Breast epithelium (tissue), 4 donors: ENCODE results near the gene PRLH. TPM values are rescaled to one million over a fixed set of nuclear protein-coding genes. Genes with fewer than 3 reads are reported as not detected.
A peak's percentile ranks its signal among the peaks of the same experiment; 100 is the strongest.

Experiments
- DNase-seq, 2 donors: peaks; one replicate each; pipeline ENCODE4 v3.0.0-alpha.2; 2019; ENCODE audit warnings: low spot score in 2 of 2
- H3K27ac ChIP-seq, 2 donors: fragments of 200-600 bp; sonication (generic) in 1 of 2; one replicate each; pipeline ENCODE4 v1.5.1; 2016 to 2019; ENCODE audit warnings: mild to moderate bottlenecking in 1 of 2
- H3K27me3 ChIP-seq, 2 donors: fragments of 200-600 bp; sonication (generic) in 1 of 2; one replicate each; pipeline versions ENCODE4 v1.5.1 to v1.6.0; 2017 to 2019; ENCODE audit warnings: control low read depth in 1 of 2, mild to moderate bottlenecking in 1 of 2
- H3K36me3 ChIP-seq: fragments of 200-600 bp; one replicate; pipeline ENCODE4 v1.5.1; 2019
- H3K4me1 ChIP-seq, 2 donors: fragments of 200-600 bp; sonication (generic); one replicate each; pipeline ENCODE4 v1.5.1; 2016 to 2019; ENCODE audit warnings: control low read depth in 1 of 2
- H3K4me3 ChIP-seq, 3 donors: fragments of 200-600 bp; sonication (generic); 1 replicate in 2 of 3; 2 replicates in 1 of 3; pipeline ENCODE4 v1.5.1; 2016 to 2019; ENCODE audit warnings: mild to moderate bottlenecking in 3 of 3, moderate library complexity in 2 of 3
- H3K9me3 ChIP-seq, 2 donors: fragments of 200-600 bp; sonication (generic) in 1 of 2; one replicate each; pipeline ENCODE4 v1.5.1; 2016 to 2019; ENCODE audit warnings: control low read depth in 1 of 2
- POLR2A ChIP-seq: fragments of 450-650 bp; IDR thresholded peaks from one replicate; pipeline ENCODE4 v1.6.1; 2016; ENCODE audit warnings: antibody characterized with exemption, mild to moderate bottlenecking, moderate library complexity
- POLR2AphosphoS5 ChIP-seq, 3 donors: sonication (generic); formaldehyde crosslinking; IDR thresholded peaks; one replicate each; pipeline ENCODE4 v1.6.1; 2017; ENCODE audit warnings: antibody characterized with exemption in 3 of 3
- intact Hi-C: fragments of 100-400 bp; cut with DNase I; formaldehyde crosslinking; loops from one replicate; pipeline ENCODE4 v1.15.1; 2023; ENCODE audit warnings: low total_unique reads
- total RNA-seq, 3 donors: library from RNA; depleted of rRNA; stranded (reverse); fragments of >200 nt; gene quantifications; one replicate each; pipeline ENCODE4 v1.1.0, GENCODE V29; 2016
- TF ChIP-seq, protein P1 (sequence below), 3 donors: fragments of 450-650 bp; IDR thresholded peaks; one replicate each; pipeline ENCODE4 v1.5.1; 2016 to 2017; ENCODE audit warnings: antibody characterized with exemption in 3 of 3, mild to moderate bottlenecking in 3 of 3, moderate library complexity in 3 of 3

PRLH gene
- total RNA-seq, 3 donors from 2014 or later, result not detected

GRCh38 chr2:237546876-237547395 is 19.4 kb upstream of the PRLH start:
- H3K27me3 ChIP-seq, result no peaks in the 10 kb centered on the region
- DNase-seq, result no peak
- intact Hi-C loops, result no loop called here
- TF ChIP-seq POLR2AphosphoS5 (IDR thresholded peaks at IDR 0.05) (no peak), POLR2A (no peak)
- TF ChIP-seq, protein P1, sequence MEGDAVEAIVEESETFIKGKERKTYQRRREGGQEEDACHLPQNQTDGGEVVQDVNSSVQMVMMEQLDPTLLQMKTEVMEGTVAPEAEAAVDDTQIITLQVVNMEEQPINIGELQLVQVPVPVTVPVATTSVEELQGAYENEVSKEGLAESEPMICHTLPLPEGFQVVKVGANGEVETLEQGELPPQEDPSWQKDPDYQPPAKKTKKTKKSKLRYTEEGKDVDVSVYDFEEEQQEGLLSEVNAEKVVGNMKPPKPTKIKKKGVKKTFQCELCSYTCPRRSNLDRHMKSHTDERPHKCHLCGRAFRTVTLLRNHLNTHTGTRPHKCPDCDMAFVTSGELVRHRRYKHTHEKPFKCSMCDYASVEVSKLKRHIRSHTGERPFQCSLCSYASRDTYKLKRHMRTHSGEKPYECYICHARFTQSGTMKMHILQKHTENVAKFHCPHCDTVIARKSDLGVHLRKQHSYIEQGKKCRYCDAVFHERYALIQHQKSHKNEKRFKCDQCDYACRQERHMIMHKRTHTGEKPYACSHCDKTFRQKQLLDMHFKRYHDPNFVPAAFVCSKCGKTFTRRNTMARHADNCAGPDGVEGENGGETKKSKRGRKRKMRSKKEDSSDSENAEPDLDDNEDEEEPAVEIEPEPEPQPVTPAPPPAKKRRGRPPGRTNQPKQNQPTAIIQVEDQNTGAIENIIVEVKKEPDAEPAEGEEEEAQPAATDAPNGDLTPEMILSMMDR (IDR thresholded peaks at IDR 0.05), result no peak
- H3K4me1 ChIP-seq, result no peaks in the 10 kb centered on the region
- H3K4me3 ChIP-seq, result no peak overlapping the region
- H3K9me3 ChIP-seq, result no peaks in the 10 kb centered on the region
- H3K36me3 ChIP-seq, result no peaks in the 10 kb centered on the region
- no peak overlapping the region for H3K27ac ChIP-seq

GRCh38 chr2:237547841-237548416 is 18.4 kb upstream of the PRLH start:
- Histone ChIP-seq H3K27me3 (no peaks in the 10 kb centered on the region), H3K4me3 (no peak overlapping the region), H3K9me3 (no peaks in the 10 kb centered on the region), H3K36me3 (no peaks in the 10 kb centered on the region), H3K4me1 (no peaks in the 10 kb centered on the region), H3K27ac (peak overlapping the region in 1 of 2 donors; percentile 3)
- intact Hi-C loops, result no loop called here
- DNase-seq, result no peak
- TF ChIP-seq POLR2A, result no peak
- no peak for TF ChIP-seq POLR2AphosphoS5 (IDR thresholded peaks at IDR 0.05)
- TF ChIP-seq, protein P1 (IDR thresholded peaks at IDR 0.05), result no peak

GRCh38 chr2:237549216-237549615 is 17.2 kb upstream of the PRLH start:
- Histone ChIP-seq H3K27me3 (no peaks in the 10 kb centered on the region), H3K9me3 (peaks cover 0 to 3% of the 10 kb centered on the region in 2 donors), H3K4me1 (no peaks in the 10 kb centered on the region), H3K36me3 (no peaks in the 10 kb centered on the region), H3K4me3 (no peak overlapping the region), H3K27ac (no peak overlapping the region)
- TF ChIP-seq, protein P1 (IDR thresholded peaks at IDR 0.05), result no peak
- no peak for TF ChIP-seq POLR2AphosphoS5 (IDR thresholded peaks at IDR 0.05)
- TF ChIP-seq POLR2A, result no peak
- DNase-seq, result no peak
- intact Hi-C loops, result no loop called here

GRCh38 chr2:237549643-237550415 is 16.5 kb upstream of the PRLH start:
- DNase-seq, result no peak
- peaks cover under 1 to 4% of the 10 kb centered on the region in 2 donors for H3K9me3 ChIP-seq
- no peak for TF ChIP-seq POLR2AphosphoS5 (IDR thresholded peaks at IDR 0.05)
- TF ChIP-seq POLR2A, result no peak
- TF ChIP-seq, protein P1 (IDR thresholded peaks at IDR 0.05), result no peak
- no peaks in the 10 kb centered on the region for H3K27me3 ChIP-seq
- no peaks in the 10 kb centered on the region for H3K36me3 ChIP-seq
- no peak overlapping the region for H3K4me3 ChIP-seq
- intact Hi-C loops, result no loop called here
- H3K4me1 ChIP-seq, result no peaks in the 10 kb centered on the region
- no peak overlapping the region for H3K27ac ChIP-seq

DNA sequence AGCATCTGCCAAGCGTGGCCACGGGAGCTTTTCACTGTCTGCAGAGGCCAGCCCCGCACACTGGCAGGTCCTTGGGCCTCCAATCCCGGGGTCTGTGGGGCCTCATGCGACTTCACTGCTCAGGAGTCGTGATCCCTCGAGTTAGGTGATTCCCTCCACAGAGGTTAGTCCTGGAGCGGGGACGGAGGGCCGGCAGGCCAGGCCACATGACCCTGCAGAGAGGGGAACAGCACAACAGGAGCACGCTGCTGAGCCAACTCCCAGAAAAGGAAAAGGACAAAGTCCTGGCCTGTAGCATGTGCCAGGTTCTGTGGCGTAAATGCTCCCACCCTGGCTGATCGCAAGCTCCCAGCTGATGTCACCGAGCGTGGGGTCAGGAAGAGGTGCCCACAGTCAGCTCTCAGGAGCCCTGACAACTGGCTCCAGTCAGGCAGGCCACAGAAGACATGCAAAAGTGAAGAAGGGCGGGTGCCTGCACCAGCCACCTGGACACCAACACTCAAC is 15.3 kb upstream of the PRLH start:
- intact Hi-C loops, result no loop called here
- TF ChIP-seq, protein P1 (IDR thresholded peaks at IDR 0.05), result no peak
- TF ChIP-seq POLR2AphosphoS5 (IDR thresholded peaks at IDR 0.05) (no peak), POLR2A (no peak)
- H3K4me3 ChIP-seq, result no peak overlapping the region

More for the DNA sequence above, 15.3 kb upstream of the PRLH start:
- Histone ChIP-seq H3K36me3 (no peaks in the 10 kb centered on the region), H3K9me3 (peaks cover 4 to 11% of the 10 kb centered on the region in 2 donors), H3K4me1 (no peaks in the 10 kb centered on the region), H3K27ac (no peak overlapping the region), H3K27me3 (no peaks in the 10 kb centered on the region)
- DNase-seq, result no peak
